ENCODE results near the gene KCNJ1.
A peak's percentile ranks its signal among the peaks of the same experiment; 100 is the strongest.

KCNJ1 gene

DNA sequence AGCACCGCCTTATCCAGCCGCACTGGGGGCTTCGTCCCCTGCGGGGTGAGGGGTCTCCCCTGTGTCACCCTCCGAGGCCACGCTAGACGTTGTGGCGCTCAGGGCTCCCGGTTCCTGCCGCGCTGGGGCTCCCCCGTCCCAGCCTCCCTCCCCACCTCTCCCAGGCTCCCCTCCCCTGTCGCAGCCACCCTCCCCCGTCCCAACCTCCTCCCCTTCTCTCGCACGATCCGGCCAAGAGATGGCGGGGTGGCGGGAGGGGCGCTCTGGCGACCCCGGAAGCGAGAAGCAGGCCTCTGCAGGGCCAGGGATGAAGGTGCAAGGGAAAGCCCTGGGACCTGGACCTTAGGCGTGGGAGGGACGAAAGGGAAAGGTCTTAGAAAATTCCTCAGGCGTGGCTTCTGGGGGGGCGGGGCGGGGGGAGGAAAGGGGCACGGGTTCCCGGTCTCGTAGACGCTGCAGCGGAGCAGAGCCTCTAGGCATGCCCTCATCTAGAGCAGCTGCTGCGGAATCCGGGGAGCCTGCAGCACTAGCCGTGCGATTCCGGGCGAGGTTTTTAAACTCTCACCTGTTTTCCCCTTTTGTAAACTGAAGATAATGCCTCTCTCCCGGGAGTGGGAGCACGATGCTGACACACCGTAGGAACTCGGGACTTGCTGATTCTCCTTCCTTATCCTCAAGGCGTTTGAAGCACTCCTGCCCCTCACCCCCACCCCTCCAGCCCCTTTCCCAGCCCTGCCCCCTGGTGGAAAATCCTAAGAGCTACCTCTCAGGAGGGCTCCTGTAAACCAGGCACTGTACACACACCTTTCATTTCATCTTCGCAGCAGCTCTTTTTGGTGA lies 38.5 kb upstream of the KCNJ1 start:
- Histone ChIP-seq H3K4me1 (ENCODE audit: insufficient read depth, low read length) (peaks cover 28% of the 10 kb centered on the region), H3K9me3 (ENCODE audit: control insufficient read depth, insufficient read depth, low read length) (no peaks in the 10 kb centered on the region), H3K9ac (ENCODE audit: low read depth, low read length) (peak overlapping the region; percentile 69), H3K36me3 (ENCODE audit: insufficient read depth, low read length) (no peaks in the 10 kb centered on the region)

DNA sequence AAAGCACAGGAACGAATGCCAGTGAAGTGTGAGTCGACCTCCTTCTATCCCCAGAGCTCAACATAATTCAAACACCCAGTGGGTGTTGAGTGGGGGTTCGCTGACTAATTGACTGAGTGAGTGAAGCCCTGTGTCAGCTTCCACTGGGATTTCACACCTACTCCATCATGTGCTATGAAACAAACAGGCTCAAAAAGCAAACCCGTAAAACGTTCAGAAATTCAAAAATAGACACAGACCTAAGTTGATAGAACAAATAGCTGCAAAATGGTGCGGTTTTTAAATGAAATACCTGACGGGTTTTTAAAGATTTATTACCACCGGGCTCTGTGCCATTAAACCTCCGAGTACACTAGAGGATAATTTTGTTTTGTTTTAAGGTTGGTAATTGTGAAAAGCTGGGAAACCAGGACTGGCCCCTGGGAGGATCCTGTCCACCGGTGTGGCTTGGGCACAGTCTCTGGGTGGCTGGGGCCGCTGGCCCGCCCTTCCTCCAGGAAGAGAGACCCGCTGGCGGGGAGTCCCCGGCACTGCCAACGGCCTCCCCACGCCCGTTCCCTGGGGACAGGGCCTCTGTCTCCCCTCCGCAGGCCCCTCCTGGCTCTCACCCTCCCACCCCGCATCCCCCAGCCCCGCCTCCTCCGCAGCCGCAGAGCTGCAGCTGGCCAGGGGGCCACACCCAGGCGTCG lies 37.7 kb upstream of the KCNJ1 start:
- no peaks in the 10 kb centered on the region for H3K9me3 ChIP-seq (ENCODE audit: control insufficient read depth, insufficient read depth, low read length)

DNA sequence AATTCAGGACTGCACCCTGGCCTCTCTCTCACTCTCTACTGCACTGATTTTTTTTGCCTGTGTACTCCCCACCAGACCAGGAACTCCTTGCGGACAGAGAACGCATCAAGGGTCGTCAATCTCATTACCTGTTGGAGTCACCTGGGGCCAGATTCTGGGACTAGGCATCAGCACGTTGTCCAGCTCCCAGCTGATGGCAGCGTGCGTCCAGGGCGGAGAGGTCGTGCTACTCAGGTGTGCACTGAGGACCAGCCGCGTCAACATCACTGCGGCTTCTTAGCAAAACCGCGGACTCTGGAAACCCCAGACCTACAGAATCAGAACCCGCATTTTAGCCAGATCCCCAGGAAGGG lies 37.2 kb upstream of the KCNJ1 start:
- Histone ChIP-seq H3K9me3 (ENCODE audit: control insufficient read depth, insufficient read depth, low read length) (no peaks in the 10 kb centered on the region), H3K4me1 (ENCODE audit: insufficient read depth, low read length) (peaks cover 28% of the 10 kb centered on the region), H3K36me3 (ENCODE audit: insufficient read depth, low read length) (no peaks in the 10 kb centered on the region), H3K9ac (ENCODE audit: low read depth, low read length) (no peak overlapping the region; the same call in 1 of the 2 replicates)

More for the DNA sequence above, 37.7 kb upstream of the KCNJ1 start:
- Histone ChIP-seq H3K36me3 (ENCODE audit: insufficient read depth, low read length) (no peaks in the 10 kb centered on the region), H3K4me1 (ENCODE audit: insufficient read depth, low read length) (peaks cover 28% of the 10 kb centered on the region), H3K9ac (ENCODE audit: low read depth, low read length) (peak overlapping the region; percentile 69; the same call in 1 of the 2 replicates)

DNA sequence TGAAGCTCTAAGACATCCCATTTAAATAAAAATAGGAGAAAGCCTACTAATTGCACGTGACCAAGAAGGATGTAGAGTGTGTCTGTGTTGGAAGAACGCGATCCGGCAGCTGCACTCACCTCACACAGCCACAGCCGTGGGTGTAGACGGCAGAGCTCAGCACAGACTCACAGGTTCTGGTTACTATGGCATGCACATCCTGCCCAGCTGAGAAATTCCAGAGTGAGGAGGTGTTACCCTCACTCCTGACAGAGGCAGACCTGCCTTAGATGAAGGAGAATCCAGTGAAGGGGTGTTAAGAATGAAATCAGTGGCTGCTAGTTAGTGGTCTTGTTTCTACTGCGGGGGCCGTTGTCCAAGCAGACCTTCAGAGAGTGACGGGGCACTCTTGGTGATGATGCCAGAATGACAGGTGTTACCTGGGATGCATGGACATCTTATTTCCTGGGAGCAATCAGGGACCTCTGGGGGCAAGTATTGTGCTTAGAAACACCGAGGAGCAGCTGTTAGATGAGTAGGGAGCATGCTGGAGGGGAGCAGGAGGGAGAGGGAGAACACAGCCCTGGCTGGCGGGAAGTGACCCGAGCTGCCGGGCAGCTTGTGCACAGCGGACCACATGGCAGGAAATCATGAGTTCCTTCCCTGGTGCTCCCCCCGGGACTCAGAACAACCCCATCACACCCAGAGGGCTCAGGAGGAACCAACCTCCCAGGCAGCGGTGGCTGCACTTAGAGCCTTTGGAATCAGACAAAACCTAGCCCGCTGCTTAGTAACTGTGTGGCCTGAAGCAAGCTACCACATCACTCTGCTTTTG lies 36.4 kb upstream of the KCNJ1 start:
- Histone ChIP-seq H3K36me3 (ENCODE audit: insufficient read depth, low read length) (no peaks in the 10 kb centered on the region), H3K4me1 (ENCODE audit: insufficient read depth, low read length) (peaks cover 28% of the 10 kb centered on the region), H3K9ac (ENCODE audit: low read depth, low read length) (peak overlapping the region; percentile 30; the same call in 1 of the 2 replicates), H3K9me3 (ENCODE audit: control insufficient read depth, insufficient read depth, low read length) (no peaks in the 10 kb centered on the region)

DNA sequence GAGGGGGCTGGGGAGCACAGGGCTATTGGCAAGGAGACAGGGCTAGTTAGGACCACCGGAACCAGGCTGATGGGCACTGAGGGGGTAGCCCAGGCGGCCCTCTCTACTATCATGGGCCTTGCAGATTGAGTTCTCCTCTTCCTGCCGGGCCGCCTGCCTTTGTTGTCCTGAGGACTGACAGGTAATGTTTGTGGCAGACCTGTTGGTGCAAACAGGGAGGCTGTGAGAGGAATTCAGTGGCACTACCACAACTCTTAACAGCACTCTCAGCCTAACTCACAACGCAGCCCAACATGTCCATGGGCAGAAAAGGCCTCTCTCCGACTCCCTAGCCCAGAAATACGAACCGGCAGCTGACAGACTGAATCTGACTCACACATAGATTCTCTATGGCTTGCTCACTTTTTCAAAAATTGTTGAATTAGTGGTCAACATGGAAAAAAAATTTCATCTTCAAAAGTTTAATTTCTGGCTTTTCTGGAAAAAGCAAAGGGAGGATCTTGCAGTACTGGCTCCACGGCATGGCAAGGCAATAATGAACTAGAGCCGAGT lies 35.5 kb upstream of the KCNJ1 start:
- Histone ChIP-seq H3K36me3 (ENCODE audit: insufficient read depth, low read length) (no peaks in the 10 kb centered on the region), H3K4me1 (ENCODE audit: insufficient read depth, low read length) (peaks cover 28% of the 10 kb centered on the region), H3K9ac (ENCODE audit: low read depth, low read length) (no peak overlapping the region), H3K9me3 (ENCODE audit: control insufficient read depth, insufficient read depth, low read length) (no peaks in the 10 kb centered on the region)

DNA sequence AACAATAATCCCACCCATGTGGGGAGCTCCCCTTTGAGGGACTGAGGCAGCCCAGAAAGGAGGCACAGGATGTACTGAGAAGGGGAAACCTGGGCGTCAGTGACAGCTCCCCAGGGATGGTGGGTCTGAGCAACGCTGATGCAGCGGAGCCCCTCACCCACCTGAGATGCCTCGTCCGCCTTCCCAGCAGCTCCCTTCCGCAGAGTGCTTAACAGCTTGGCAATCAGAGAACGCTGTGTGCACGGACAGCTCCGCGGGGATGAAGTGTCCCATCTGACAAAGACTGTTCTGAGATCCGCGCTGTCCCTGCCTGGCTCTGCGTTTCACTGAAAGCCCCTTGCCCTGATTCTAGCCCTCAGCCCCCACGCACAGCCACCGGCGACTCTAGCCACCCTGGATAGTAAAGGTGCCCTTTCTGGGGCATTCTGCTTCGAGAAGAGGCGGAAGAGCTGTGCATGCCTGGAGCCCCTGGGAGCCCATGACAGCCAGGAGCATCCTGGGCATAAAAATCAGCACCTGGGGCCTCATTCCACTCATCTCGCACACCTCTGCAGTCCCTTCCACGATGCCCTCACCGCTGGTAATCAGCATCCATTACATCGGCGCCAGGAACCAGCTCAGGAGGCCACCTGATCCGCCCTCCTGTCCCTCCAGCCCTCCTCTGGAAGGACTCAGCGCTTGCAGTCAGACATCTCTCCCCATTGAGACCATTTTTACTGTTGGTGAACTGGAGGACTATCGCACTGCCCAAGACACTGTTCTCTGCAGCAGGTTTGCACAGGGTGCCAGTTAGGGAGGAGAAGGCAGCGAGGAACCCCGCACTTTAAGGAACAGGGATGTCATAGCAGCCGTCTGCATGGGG lies 34.8 kb upstream of the KCNJ1 start:
- Histone ChIP-seq H3K36me3 (ENCODE audit: insufficient read depth, low read length) (no peaks in the 10 kb centered on the region), H3K9me3 (ENCODE audit: control insufficient read depth, insufficient read depth, low read length) (no peaks in the 10 kb centered on the region), H3K4me1 (ENCODE audit: insufficient read depth, low read length) (peaks cover 28% of the 10 kb centered on the region), H3K9ac (ENCODE audit: low read depth, low read length) (peak overlapping the region; percentile 29; the same call in 1 of the 2 replicates)

DNA sequence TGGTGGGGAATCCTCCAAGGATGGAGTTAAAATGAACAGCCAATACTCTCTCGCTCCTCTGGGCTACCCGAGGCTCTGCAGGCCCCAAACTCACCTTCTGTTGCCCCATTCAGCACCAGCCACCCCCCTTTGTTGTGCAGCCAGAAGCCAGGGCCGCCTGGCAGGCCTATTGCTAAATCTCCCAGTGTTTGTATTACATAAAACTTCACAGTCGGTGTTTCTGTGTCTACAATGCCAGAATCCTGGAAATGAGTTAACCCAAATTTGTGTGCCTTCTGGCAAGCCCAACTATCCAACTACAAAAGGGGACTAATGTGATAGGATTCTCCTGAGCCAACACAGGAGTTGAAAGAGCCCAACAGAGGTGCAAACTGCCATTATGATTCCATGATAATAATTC lies 33.4 kb upstream of the KCNJ1 start:
- Histone ChIP-seq H3K9me3 (ENCODE audit: control insufficient read depth, insufficient read depth, low read length) (no peaks in the 10 kb centered on the region), H3K36me3 (ENCODE audit: insufficient read depth, low read length) (no peaks in the 10 kb centered on the region), H3K9ac (ENCODE audit: low read depth, low read length) (no peak overlapping the region), H3K4me1 (ENCODE audit: insufficient read depth, low read length) (peaks cover 28% of the 10 kb centered on the region)

DNA sequence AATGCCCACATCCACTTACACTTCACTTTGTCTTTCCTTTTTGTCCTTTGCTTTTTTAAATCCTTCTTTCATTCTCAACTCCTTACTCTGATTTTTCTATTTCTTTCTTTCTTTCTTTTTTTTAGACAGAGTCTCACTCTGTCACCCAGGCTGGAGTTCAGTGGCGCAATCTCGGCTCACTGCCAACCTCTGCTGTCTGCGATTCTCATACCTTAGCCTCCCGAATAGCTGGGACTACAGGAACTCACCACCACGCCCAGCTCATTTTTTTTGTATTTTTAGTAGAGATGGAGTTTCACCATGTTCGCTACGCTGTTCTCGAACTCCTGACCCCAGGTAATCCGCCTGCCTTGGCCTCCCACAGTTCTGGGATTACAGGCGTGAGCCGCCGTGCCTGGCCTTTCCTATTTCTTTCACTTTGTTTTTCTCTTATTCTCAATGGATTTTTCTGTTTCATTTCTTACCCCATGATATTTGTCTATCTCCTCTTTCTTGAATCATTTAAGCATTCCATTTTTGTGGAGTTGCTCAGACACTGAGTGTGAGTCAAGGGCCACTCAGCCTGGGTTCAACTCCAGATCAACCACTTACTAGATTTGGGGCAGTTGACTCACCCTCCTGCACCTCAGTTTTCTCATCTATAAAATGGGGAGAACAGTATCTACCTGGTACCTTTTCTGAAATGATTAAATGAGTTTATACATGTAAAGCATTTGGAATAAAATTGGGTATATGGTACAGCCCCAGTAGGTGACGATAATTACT lies 31.7 kb upstream of the KCNJ1 start:
- Histone ChIP-seq H3K9me3 (ENCODE audit: control insufficient read depth, insufficient read depth, low read length) (no peaks in the 10 kb centered on the region), H3K9ac (ENCODE audit: low read depth, low read length) (no peak overlapping the region), H3K36me3 (ENCODE audit: insufficient read depth, low read length) (no peaks in the 10 kb centered on the region), H3K4me1 (ENCODE audit: insufficient read depth, low read length) (peaks cover 17% of the 10 kb centered on the region)

DNA sequence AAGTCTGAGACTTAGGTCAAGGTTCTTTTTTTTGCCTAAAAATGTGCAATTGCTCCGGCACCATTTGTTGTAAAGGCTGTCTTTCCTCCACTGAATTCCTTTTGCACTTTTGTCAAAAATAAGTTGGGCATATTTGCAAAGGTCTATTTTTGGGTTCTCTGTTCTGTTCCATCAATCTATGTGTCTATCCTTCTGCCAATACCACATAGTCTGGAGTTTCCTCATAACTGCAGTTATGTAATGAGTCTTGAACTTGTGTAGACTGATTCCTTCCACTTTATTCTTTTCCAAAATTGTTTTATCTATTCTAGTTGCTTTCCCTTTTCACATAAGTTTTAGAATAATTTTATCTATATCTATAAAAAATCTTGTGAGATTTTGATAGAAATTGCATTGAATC lies 30.7 kb upstream of the KCNJ1 start:
- Histone ChIP-seq H3K4me1 (ENCODE audit: insufficient read depth, low read length) (peaks cover 11% of the 10 kb centered on the region), H3K36me3 (ENCODE audit: insufficient read depth, low read length) (no peaks in the 10 kb centered on the region), H3K9ac (ENCODE audit: low read depth, low read length) (no peak overlapping the region), H3K9me3 (ENCODE audit: control insufficient read depth, insufficient read depth, low read length) (no peaks in the 10 kb centered on the region)

DNA sequence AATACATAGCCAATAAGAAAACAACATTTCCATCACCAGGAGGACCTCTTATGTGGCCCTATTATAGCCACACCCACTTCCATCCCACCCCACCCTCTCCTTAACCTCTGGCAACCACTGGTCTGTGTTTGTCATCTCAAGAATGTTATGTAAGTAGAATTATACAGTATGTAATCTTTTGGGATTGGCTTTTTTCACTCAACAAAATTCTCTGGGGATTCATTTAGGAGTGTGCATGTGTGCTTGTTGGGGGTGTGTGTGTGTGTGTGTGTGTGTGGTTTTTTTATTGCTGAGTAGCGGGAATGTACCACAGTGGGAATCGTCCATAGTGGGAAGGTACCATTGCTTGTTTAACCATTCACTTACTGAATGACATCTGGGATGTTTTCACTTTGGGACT lies 29.3 kb upstream of the KCNJ1 start:
- no peaks in the 10 kb centered on the region for H3K9me3 ChIP-seq (ENCODE audit: control insufficient read depth, insufficient read depth, low read length)
- H3K4me1 ChIP-seq (ENCODE audit: insufficient read depth, low read length) = peaks cover 12% of the 10 kb centered on the region; the same call in 1 of the 2 replicates
- H3K9ac ChIP-seq (ENCODE audit: low read depth, low read length) = no peak overlapping the region
- no peaks in the 10 kb centered on the region for H3K36me3 ChIP-seq (ENCODE audit: insufficient read depth, low read length)

DNA sequence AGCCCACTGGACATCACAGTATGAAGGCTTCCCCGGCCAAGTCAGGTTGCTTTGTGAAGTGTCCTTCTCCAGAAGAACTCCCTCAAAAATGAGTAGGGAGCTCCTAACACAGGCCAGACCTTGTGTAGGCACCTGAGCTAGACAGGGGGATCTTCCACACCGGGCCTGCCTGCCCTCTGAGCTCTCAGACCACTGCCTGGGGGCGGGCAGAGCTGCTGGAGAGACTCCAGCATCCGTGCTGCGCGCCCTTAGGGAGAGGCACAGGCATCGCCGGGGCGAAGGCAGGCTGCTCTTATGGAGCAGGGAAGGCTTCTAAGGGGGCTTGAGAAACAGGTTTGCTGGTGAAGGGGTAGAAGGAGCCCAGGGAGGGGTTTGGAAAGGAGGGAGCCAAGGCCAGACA lies 28.4 kb upstream of the KCNJ1 start:
- H3K9ac ChIP-seq (ENCODE audit: low read depth, low read length) = no peak overlapping the region
- peaks cover 12% of the 10 kb centered on the region; the same call in 1 of the 2 replicates for H3K4me1 ChIP-seq (ENCODE audit: insufficient read depth, low read length)
- no peaks in the 10 kb centered on the region for H3K36me3 ChIP-seq (ENCODE audit: insufficient read depth, low read length)
- H3K9me3 ChIP-seq (ENCODE audit: control insufficient read depth, insufficient read depth, low read length) = no peaks in the 10 kb centered on the region

DNA sequence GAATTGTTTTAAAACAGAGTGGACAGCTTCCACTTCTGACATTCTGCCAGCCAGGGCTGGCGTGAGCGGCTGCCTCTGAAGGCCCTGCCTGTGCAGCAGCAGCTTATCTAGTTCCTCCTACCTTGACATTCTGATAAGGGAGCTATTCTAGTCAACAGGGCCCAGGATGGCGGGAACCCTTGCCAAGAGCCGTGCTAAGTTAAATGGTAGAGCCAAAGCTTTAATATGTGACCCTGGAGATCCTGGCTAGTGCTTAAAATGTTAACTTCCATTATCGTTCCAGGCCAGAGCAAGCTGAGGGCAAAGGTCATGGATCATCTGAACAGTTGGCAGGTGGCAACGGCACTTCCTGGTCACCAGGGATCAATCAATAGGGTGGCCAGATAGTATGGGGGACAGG lies 27.6 kb upstream of the KCNJ1 start:
- peaks cover 12% of the 10 kb centered on the region; the same call in 1 of the 2 replicates for H3K4me1 ChIP-seq (ENCODE audit: insufficient read depth, low read length)
- H3K36me3 ChIP-seq (ENCODE audit: insufficient read depth, low read length) = no peaks in the 10 kb centered on the region
- H3K9ac ChIP-seq (ENCODE audit: low read depth, low read length) = no peak overlapping the region
- no peaks in the 10 kb centered on the region for H3K9me3 ChIP-seq (ENCODE audit: control insufficient read depth, insufficient read depth, low read length)

DNA sequence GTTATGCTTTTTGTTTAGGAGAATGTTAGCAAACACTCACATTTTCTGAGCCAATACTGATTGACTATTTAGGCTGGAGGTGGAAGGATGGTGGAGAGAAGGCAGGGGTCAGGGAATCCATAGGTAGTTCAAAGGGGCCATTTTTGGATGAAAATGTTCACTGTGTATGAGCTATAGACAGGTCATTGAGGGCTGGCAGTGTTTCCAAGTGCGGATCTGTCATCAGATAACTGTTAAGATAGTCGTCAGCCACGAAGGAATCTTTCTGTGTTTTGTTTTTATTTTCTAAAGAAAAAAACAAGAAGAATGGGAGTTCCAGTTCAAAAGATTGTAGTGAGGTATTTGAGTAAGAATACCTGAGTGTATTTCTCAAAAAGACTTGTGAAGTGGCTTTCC lies 27.2 kb upstream of the KCNJ1 start:
- H3K36me3 ChIP-seq (ENCODE audit: insufficient read depth, low read length) = no peaks in the 10 kb centered on the region
- no peaks in the 10 kb centered on the region for H3K9me3 ChIP-seq (ENCODE audit: control insufficient read depth, insufficient read depth, low read length)
- peaks cover 12% of the 10 kb centered on the region; the same call in 1 of the 2 replicates for H3K4me1 ChIP-seq (ENCODE audit: insufficient read depth, low read length)
- no peak overlapping the region for H3K9ac ChIP-seq (ENCODE audit: low read depth, low read length)
